Measurements from ENCODE around the gene NDRG4. TPM values are rescaled to one million over a fixed set of nuclear protein-coding genes. Genes with fewer than 3 reads are reported as not detected.

Gene NDRG4
- total RNA-seq, 1 experiment from 2014 or later: 6.1 TPM

GRCh38 chr16:58510097-58510775, 10.3 kb downstream of the NDRG4 start:
- Mint-ChIP-seq H3K9me3 (ENCODE audit: low read depth, unreplicated experiment) (no peaks in the 10 kb centered on the region), H3K4me3 (ENCODE audit: low read depth, unreplicated experiment) (no peak overlapping the region), H3K27me3 (ENCODE audit: unreplicated experiment) (no peaks in the 10 kb centered on the region), H3K27ac (ENCODE audit: unreplicated experiment) (no peak overlapping the region), H3K36me3 (ENCODE audit: insufficient read depth, unreplicated experiment) (peaks cover 32% of the 10 kb centered on the region), H3K4me1 (ENCODE audit: low read depth, unreplicated experiment) (peaks cover 12% of the 10 kb centered on the region)
- intact Hi-C loops (cut with micrococcal nuclease; ENCODE audit: unreplicated experiment): loop anchor here (5.0 kb wide), 1 partner anchor 247 kb away; no protein-coding TSS in a partner anchor
- no TSS peak for BruUV-seq (replicated peaks)
- TF ChIP-seq, protein P1, sequence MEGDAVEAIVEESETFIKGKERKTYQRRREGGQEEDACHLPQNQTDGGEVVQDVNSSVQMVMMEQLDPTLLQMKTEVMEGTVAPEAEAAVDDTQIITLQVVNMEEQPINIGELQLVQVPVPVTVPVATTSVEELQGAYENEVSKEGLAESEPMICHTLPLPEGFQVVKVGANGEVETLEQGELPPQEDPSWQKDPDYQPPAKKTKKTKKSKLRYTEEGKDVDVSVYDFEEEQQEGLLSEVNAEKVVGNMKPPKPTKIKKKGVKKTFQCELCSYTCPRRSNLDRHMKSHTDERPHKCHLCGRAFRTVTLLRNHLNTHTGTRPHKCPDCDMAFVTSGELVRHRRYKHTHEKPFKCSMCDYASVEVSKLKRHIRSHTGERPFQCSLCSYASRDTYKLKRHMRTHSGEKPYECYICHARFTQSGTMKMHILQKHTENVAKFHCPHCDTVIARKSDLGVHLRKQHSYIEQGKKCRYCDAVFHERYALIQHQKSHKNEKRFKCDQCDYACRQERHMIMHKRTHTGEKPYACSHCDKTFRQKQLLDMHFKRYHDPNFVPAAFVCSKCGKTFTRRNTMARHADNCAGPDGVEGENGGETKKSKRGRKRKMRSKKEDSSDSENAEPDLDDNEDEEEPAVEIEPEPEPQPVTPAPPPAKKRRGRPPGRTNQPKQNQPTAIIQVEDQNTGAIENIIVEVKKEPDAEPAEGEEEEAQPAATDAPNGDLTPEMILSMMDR (IDR thresholded peaks at IDR 0.05; ENCODE audit: unreplicated experiment): no peak
- CTCF ChIA-PET: no interaction called here
- DNase-seq: no peak

- intact Hi-C loops (cut with micrococcal nuclease; ENCODE audit: unreplicated experiment): loop anchor here (5.0 kb wide), 1 partner anchor 246 kb away; no protein-coding TSS in a partner anchor
- no peaks in the 10 kb centered on the region for H3K27me3 Mint-ChIP-seq (ENCODE audit: unreplicated experiment)
Measured at GRCh38 chr16:58510776-58511628, 11.1 kb downstream of the NDRG4 start.

GRCh38 chr16:58511933-58512815, 12.2 kb downstream of the NDRG4 start:
- Mint-ChIP-seq H3K9me3 (ENCODE audit: low read depth, unreplicated experiment) (no peaks in the 10 kb centered on the region), H3K27ac (ENCODE audit: unreplicated experiment) (peak overlapping the region; percentile 37), H3K27me3 (ENCODE audit: unreplicated experiment) (no peaks in the 10 kb centered on the region), H3K4me1 (ENCODE audit: low read depth, unreplicated experiment) (peaks cover 12% of the 10 kb centered on the region), H3K4me3 (ENCODE audit: low read depth, unreplicated experiment) (no peak overlapping the region), H3K36me3 (ENCODE audit: insufficient read depth, unreplicated experiment) (peaks cover 52% of the 10 kb centered on the region)
- peak; percentile 89 for DNase-seq
- CTCF ChIA-PET: interaction anchor here (0.9 to 1.5 kb wide), 3 partner anchors 17 to 244 kb away, joined by 3 to 12 read pairs (median 3); no protein-coding TSS in a partner anchor
- no TSS peak for BruUV-seq (replicated peaks)
- intact Hi-C loops (cut with micrococcal nuclease; ENCODE audit: unreplicated experiment): loop anchor here (1.0 to 5.0 kb wide), 2 partner anchors 126 to 245 kb away; no protein-coding TSS in a partner anchor
- TF ChIP-seq, protein P1 (IDR thresholded peaks at IDR 0.05; ENCODE audit: unreplicated experiment): peak; percentile 90

More at GRCh38 chr16:58510776-58511628, 11.1 kb downstream of the NDRG4 start:
- DNase-seq: no peak
- H3K4me3 Mint-ChIP-seq (ENCODE audit: low read depth, unreplicated experiment): no peak overlapping the region
- H3K9me3 Mint-ChIP-seq (ENCODE audit: low read depth, unreplicated experiment): no peaks in the 10 kb centered on the region
- H3K4me1 Mint-ChIP-seq (ENCODE audit: low read depth, unreplicated experiment): peaks cover 12% of the 10 kb centered on the region
- BruUV-seq (replicated peaks): no TSS peak
- CTCF ChIA-PET: interaction anchor here (1.2 kb wide), 1 partner anchor 150 kb away, joined by 12 read pairs; no protein-coding TSS in a partner anchor
- H3K36me3 Mint-ChIP-seq (ENCODE audit: insufficient read depth, unreplicated experiment): peaks cover 40% of the 10 kb centered on the region
- H3K27ac Mint-ChIP-seq (ENCODE audit: unreplicated experiment): peak overlapping the region; percentile 37
- TF ChIP-seq, protein P1 (IDR thresholded peaks at IDR 0.05; ENCODE audit: unreplicated experiment): no peak

- no peak overlapping the region for H3K27ac Mint-ChIP-seq (ENCODE audit: unreplicated experiment)
Measured at GRCh38 chr16:58513874-58514273, 13.9 kb downstream of the NDRG4 start.

More at GRCh38 chr16:58513874-58514273, 13.9 kb downstream of the NDRG4 start:
- Mint-ChIP-seq H3K9me3 (ENCODE audit: low read depth, unreplicated experiment) (no peaks in the 10 kb centered on the region), H3K4me3 (ENCODE audit: low read depth, unreplicated experiment) (peak overlapping the region; percentile 83), H3K27me3 (ENCODE audit: unreplicated experiment) (no peaks in the 10 kb centered on the region), H3K4me1 (ENCODE audit: low read depth, unreplicated experiment) (peaks cover 20% of the 10 kb centered on the region), H3K36me3 (ENCODE audit: insufficient read depth, unreplicated experiment) (peaks cover 69% of the 10 kb centered on the region)
- intact Hi-C loops (cut with micrococcal nuclease; ENCODE audit: unreplicated experiment): loop anchor here (5.0 kb wide), 1 partner anchor 243 kb away; no protein-coding TSS in a partner anchor
- no peak for DNase-seq
- CTCF ChIA-PET: interaction anchor here (0.7 kb wide), 1 partner anchor 326 kb away, joined by 9 read pairs; no protein-coding TSS in a partner anchor
- TF ChIP-seq, protein P1 (IDR thresholded peaks at IDR 0.05; ENCODE audit: unreplicated experiment): no peak
- no TSS peak for BruUV-seq (replicated peaks)
